ENCODE data around the gene ARHGAP21.
"Not testable (repeated sequence)": the region's sequence is repeated elsewhere in the genome, so short reads cannot be mapped to it uniquely, and the experiment has no call there.

The ARHGAP21 gene

DNA sequence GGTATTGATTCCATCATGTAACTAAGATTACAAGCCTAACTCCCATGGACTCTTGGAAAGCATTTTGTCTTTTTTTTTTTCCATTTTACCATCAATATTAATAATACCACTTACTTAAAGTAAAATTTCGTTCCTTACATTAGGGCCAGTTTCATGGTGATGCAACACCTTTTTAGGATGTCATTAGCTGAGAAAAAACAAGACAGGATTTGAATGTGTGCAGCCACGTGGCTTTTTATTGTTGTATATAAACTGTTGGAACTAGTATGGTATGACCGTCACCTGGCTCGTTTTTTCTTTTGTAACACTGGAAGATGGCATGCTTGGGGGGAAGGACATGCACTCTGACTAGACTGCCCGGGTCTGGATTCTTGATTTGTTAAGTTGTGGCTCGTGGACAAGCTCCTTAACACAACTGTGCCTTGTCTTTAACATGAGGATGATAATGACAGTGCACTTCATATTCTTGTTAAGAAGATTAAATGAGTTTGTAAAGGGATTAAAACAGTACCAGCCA is 42.1 kb downstream of the ARHGAP21 start:
- DNase-seq: no peak

DNA sequence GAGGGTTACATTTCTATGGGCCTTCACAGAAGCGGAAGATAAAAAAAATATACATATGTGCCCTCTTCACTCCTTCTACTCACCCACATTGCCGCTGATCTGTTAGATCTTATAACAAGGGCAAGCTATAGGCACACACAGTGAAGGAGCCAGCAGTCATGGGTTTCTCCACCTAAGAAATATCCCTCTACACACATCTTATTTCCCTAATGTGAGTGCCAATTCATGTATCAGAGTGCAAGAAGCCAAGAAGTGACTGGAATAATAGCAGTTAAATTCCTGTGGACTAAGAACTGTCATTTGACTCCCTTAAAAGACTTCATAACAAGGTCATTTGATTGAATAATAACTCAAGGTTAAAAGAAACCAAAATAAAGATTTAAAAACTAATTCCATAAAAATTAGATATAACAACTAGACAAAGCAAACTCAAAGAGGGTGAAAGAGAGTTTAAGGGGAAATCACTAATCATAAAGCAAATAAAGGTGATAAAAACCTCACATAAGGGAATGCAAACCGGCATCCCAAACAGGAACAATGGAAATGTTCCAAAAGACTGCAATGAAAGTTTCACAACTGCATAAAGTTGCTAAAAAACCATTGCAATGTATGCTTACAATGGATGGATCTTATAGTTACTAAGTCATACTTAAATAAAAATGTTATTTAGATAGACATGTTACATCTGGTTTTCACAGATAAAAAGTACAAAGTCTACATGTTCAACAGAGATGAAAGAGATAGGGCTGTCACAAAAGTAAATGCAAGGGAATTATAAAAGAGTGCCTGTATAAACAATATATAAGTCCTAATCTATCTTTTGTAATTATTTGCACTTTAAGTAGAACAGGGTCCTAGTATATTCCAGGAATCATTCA is 42.8 kb downstream of the ARHGAP21 start:
- no peak for DNase-seq

DNA sequence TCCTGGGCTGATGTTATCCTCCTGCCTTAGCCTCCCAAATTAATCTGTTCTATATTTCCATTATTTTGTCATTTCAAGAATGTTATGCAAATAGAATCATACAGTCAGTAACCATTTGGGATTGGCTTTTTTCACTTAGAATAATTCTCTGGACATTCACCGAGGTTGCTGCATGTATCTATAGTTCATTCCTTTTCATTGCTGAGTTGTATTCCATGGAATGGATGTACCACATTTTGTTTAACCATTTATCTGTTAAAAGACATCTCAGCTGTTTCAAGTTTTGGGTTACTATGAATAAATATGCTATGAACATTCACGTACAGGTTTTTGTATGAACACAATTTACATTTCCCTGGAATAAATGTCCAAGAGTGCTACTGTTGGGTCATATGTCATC is 44.9 kb downstream of the ARHGAP21 start:
- DNase-seq: no peak

DNA sequence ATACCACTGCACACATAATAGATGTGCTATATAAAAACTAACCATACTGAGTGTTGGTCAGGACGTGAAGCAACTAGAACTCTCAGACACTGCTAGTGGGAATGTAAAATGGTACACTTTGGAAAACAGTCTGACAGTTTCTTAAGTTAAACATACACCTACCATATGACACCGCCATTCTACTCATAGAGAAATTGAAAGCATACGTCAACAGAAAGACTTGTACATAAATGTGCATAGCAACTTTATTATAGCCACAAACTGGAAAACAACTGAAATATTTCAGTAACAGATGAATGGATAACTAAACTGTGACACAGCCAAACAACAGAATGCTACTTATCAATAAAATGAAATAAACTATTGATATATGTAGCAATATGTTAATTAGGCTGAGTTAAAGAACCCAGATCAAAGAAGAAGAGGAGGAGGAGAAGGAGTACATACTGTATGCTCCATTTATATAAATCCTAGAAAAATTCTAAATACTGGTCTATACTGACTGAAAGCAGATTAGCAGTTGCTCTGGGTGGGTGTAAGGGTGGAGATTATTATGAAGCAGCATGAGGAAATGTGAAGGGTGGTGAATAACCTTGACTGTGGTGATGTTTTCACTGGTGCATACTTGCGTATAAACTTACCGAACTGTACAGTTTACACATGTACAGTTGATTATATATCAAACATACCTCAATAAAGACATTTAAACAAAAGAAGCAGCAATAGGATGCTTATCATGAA is 48.6 kb downstream of the ARHGAP21 start:
- DNase-seq: no peak

DNA sequence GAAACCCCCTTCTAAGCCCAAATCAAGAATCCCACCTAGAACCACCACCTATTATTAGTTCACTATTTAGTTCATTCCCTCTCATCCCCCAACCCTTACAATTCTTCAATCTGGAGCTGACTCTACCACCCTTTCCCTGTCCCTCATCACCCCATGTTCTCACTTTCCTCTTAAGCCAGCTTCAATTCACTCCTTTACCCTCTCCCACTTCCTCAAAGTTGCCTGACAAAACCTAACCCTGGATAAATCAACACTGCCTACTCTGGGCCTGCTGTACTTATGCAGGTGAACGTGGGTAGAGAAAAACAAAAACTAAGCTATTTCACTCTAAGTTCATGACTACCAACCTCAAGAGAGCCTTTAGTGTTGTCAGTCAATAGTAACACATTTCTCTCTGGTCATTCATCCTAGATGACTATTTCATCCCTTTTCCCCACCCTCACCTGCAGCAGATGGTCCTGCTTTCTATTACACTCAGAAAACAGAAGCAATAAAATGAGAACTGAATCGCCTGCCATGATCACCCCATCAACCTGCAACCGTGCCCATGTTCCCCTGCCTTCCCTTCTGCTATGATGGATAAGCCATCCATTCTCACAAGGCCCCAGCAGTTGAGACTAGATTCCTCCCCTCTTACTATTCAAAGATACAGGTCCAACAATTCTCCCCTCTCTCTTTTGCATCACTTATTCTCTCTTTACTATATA is 52.6 kb downstream of the ARHGAP21 start:
- DNase-seq: no peak

DNA sequence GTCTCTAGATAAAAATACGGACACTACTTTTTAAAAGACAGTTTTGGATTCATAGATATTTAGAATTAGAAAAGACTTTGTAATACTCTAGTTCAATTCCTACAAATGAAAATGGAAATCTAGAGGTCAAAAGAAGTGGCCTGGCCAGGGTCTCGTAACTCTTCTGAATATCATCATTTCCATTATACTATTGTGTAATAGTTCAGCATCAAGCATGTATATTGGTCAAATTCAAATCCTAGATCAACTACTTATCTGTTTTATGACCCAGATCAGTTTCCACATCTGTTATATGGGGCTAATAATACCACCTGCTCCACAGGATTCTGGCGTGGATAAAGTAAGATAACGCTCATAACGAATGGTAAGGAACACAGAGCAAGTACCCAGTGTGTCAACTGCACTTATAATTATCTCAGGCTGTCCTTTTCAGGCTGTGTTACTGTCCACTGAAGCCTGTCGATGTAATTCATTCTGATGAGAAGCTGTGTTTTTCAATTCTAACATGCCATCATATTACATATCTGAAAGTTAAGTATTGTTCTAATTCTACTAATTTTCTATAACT is 54.3 kb downstream of the ARHGAP21 start:
- no peak for DNase-seq

DNA sequence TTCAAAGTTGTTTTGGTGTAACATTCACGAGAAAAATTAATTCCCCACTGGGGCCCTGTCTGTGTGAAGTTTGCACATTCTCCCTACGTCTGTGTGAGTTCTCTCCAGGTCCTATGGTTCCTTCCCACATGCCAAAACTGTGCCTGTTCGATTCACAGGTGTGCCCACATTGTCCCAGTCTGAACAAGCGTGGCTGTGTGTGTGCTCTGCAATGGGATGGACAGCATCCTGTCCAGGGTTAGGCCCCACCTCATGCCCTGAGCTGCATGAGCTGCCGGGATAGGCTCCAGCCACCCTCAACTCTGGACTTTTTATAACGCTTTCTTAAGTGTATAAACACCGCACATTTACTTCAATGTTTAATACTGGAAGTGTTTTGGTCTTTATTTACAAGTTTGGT is 55.4 kb downstream of the ARHGAP21 start:
- no peak for DNase-seq

DNA sequence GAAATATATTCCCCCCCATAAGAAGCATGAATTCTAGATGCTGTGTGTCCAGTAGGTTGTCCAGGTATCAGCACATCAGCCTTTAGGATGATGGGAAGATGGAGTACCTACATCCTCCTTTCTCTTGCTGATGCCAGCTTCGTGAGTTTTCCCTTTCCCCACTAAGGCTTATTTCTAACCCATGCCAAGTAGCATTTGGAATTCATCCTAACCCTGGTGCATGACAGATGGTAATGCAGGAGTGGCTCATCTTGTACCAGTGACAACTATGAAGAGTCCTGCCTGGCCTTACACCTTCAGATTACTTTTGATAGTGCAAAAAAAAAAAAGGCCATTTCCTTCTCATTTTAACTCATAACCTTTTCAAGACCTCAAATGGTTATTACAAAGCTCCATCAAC is 58.7 kb downstream of the ARHGAP21 start:
- no peak for DNase-seq

DNA sequence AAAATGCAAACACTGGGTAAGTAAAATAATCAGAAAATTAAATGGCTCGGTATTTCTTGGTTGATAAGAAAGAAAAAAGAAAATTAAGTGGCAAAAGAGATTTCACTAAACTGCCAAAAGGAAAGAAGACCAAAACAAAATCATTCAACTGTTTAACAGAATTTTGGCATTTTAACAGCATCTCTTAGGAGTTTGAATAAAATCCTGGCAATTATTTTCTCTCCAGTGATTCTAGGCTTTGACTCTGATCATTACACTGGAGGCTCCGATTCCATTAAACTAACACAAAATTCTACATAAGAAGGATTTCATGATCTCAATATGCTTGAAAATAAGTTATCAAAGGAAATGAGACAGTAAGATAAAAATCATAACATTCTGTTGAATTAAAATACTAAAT is 62.3 kb downstream of the ARHGAP21 start:
- no peak for DNase-seq

DNA sequence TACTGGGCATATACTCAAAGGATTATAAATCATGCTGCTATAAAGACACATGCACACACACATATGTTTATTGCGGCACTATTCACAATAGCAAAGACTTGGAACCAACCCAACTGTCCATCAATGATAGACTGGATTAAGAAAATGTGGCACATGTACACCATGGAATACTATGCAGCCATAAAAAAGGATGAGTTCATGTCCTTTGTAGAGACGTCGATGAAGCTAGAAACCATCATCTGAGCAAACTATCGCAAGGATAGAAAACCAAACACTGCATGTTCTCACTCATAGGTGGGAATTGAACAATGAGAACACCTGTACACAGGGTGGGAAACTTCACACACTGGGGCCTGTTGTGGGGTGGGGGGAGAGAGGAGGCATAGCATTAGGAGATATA is 65.4 kb downstream of the ARHGAP21 start:
- not testable (repeated sequence) for DNase-seq

DNA sequence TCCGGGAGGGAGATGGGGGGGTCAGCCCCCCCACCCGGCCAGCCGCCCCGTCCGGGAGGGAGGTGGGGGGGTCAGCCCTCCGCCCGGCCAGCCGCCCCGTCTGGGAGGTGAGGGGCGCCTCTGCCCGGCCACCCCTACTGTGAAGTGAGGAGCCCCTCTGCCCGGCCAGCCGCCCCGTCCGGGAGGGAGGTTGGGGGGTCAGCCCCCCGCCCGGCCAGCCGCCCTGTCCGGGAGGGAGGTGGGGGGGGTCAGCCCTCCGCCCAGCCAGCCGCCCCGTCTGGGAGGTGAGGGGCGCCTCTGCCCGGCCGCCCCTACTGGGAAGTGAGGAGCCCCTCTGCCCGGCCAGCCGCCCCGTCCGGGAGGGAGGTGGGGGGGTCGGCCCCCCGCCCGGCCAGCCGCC is 67.4 kb downstream of the ARHGAP21 start:
- not testable (repeated sequence) for DNase-seq

DNA sequence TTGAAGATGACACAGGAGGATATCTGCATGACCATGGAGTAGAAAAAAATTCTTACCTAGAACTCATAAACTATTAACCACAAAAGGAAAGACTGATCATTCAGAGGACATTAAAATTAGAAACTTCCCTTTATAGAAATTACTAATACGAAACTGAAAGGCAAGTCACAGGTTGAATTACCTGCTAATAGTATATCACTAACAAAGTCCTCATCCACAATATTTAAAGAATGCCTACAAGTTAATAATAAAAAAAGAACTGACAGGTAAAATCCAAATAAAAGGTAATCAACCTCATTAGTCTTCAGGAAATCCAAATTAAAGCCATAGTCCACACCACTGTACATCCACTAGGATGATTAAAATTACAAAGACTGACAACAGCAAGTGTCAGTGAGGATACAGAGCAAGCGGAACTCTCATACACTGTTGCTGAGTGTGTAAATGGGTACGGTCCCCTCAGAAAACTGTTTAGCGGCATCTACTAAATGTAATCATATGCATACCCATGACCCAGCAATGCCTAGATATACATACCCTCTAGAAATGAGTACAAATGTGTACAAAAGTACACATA is 71.2 kb downstream of the ARHGAP21 start:
- DNase-seq: no peak

DNA sequence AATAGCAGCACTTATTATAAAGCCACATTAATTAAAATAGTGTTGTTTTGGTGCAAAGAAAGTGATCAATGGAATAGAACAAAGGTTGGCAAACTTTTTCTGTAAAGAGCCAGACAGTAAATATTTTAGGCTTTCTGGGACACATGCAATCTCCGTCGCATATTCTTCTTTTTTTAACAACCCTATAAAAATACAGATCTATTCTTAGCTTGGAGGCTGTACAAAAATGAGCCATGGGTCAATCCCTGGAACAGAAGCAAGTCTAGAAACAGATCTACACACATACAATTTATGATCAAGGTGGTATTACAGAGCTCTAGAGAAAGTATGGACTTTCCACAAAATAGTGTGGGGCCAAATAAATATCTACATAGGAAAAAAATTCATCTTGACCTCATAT is 71.8 kb downstream of the ARHGAP21 start:
- DNase-seq: no peak

DNA sequence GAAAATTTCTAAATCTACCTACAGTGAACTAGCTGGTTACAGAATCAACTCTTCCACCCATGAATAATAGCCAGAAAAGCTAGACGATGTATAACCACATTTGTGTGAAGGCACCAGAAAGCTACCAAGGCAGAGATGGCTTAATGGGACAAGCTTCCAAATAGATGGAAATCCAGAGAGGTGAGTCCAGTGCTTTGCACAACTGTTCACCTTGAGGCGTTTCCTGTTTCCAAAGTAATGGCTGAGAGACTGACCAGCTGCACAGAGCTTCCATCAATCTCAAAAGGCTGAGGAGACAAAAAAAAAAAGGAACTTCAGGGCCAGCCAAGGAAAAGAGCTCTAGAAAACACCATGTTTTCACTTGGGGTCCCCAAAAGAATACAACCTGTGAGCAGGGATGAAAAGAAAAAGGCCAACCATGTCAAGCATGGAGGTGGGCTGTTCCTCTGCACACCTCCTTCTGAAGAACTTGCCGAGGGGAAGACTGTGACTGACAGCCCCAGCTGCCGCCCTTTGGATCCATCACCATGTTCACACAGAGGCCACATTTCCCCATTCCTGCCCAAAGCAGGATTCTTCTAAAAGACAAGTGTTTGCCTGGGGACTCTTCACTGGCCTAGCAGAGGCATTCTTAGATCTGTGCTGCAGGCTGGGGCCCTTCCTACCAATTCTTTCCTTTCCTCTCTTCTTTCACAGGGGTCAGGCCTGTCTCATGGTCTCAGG is 72.9 kb downstream of the ARHGAP21 start:
- DNase-seq: no peak

DNA sequence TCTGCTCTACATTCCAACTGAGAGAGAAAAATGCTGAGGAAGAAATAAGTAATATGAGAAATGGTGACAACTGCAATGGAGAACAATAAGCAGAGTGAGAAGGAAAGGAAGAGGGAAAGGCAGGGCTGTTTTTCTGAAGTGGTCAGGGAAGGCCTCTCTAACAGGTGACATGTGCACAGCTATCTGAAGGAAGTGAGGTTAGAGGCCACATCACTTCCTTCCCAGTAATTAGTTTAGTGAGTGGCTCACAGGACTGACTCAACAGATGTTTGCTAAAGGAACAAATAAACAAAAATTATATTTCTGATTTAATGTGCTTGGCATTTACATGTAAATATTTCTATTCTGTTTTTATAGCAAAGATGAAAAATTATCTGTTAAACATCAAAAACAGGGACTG is 77.9 kb downstream of the ARHGAP21 start:
- peak; percentile 7 for DNase-seq

DNA sequence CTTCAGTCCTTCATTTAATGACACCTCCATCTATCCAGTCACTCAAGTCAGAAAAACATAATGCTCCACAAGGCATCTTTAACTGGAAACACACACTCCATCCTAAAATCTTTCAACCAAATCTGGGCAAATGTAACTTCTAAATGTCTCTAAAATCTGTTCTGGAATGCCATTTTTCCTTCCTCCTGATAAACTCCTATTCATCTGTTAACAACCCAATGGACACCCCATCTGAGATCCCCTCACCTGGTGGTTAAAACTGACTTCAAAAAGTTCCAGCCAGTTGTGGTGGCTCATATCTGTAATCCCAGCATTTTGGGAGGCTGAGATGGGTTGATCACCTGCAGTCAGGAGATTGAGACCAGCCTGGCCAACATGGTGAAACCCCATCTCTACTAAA is 78.7 kb downstream of the ARHGAP21 start:
- DNase-seq: no peak

DNA sequence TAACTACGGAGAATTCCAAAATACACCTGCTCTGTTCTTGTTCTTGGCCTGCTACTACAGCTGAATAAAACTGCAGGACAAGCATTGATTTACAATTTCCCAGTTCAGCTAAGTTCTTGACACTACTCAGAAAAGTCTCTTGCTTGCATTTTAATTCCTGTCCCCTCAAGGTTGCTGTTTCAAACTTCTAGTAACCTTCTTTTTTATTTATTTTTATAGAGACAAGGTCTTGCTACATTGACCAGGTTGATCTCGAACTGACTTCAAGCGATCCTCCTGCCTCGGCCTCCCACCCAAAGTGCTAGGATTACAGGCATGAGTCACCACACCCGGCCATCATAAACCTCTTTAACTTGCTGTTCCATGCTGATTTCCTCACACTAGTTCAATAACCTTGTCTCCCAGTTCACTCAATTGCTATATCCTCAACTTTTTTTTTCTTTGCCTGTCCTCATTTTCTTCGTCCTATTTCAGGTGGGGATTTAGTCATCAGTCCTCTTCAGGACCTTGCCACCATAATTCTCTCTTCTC is 79.9 kb downstream of the ARHGAP21 start:
- no peak for DNase-seq

DNA sequence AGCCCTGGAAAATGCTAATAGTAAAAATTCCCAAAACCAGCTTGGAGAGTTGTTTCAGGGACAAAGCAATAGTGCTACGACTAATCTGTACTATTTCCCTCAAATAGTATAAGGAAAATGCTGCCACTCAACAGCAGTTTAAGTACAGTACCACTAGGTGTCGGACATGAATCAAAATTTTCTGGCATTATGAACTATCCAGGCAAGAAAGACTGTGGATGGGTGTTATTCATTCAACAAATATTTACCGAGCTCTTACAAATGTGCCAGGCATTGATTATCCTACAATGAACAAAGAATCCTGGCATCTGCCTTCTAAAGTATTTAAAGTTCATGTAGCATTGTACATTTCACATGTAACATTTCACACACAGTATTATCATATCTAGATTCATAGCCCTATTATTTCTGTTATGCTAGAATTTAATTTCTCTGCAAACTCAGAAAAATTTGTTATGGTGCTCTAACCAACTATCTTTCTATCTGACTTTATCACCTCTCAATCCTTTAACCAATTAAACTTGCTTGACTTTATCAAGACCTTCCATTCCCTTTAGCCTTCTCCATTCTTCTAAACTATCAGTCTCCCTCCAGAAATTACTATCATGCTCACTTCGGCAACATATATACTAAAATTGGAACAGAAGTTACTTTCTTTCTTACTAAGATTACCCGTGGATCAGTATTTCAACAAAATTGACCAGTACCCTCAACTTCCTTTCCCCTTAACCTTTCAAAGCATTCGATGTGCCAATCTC is 80.6 kb downstream of the ARHGAP21 start:
- DNase-seq: peak; percentile 44

DNA sequence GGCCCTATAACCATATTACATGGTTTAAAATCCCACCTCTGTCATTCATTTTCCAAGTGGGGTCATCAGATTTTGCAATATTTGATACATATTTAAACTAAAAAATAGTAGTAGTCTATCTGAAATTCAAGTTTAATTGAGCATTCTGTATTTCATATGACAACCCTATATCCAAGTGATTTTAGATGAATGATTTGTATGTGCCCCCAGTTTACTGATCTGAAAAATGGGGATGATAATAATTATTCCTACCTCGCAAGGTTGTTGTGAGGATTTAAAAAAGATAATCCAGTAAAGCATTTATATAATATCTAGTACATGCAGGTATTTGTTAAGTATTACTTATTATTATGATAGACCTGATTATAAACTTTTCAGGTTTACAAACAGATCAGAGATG is 84.6 kb downstream of the ARHGAP21 start:
- no peak for DNase-seq

DNA sequence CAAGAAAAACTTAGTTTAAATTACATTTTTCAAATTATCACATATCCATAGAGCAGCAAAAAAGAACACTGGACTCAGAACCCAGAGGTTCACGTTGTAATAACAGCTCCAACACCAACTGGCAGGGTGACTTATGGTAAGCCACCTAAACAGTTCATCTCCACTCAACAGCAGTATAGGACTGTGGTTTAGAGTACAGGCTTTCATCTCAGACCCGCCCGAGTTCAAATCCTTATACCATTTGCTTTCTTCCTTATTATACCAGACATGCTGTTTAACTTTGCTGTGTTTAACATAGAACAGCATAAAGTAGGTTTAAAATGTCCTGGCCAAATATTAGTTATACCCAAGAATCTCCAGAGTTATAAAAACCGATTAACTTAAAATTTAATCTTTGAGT is 97.9 kb downstream of the ARHGAP21 start:
- DNase-seq: no peak

DNA sequence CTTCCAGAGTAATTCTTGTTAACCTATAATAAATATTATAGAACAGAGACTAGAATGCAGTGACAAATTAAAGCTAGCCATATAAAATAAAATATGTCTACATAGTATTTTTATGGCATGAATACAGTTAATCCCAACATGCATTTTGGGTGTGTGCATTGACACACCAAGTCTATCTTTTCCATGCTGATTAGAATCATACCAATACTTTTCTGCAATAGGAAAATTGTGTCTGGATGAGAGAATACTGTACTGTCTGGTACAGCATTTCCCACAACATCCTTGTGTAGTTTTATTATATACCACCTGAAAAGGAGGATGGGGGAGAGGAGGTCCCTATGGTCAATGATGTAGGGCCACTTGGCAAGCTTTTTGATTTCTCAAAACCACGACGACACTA is 100.3 kb downstream of the ARHGAP21 start:
- DNase-seq: no peak

All from central memory CD4-positive, alpha-beta T cell (primary cell).